Subcutaneous adipose tissue (tissue), 4 donors: ENCODE results near the gene MAP1B. TPM values are rescaled to one million over a fixed set of nuclear protein-coding genes. Genes with fewer than 3 reads are reported as not detected.

ENCODE experiments used
- CTCF ChIP-seq: fragments of 450-650 bp; IDR thresholded peaks from one replicate; pipeline ENCODE4 v1.5.1; 2016; ENCODE audit warnings: low read depth, mild to moderate bottlenecking, control low read depth, antibody characterized with exemption, moderate library complexity
- total RNA-seq, 4 donors: library from RNA; depleted of rRNA; stranded (reverse); fragments of >200 nt; gene quantifications; one replicate each; pipeline ENCODE4 v1.1.0, GENCODE V29; 2016

Gene MAP1B
- total RNA-seq, 4 donors from 2014 or later, result 174 to 1,477 (median 584) TPM

GRCh38 chr5:72110394-72111013 lies 3.2 kb downstream of the MAP1B start:
- no peak for TF ChIP-seq CTCF

DNA sequence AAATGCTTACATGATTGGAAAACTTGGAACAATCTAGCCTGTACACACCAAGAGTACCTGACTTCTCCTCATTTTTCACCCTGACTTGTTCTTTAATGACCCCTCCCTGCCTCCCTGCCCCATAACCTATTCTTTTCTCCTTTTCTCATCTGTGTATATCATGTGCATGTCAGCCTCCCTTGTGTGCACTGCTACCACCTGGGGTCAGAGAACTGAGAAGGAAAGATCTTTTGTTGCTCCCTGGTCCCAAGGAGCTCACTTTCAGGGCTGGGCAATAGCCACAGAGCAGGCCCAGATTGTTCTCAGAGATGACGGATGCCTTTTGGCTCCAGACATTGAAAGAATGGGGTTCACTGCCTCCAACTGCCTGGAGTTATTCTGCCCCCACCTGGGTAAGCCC lies 5.1 kb downstream of the MAP1B start:
- TF ChIP-seq CTCF, result no peak

DNA sequence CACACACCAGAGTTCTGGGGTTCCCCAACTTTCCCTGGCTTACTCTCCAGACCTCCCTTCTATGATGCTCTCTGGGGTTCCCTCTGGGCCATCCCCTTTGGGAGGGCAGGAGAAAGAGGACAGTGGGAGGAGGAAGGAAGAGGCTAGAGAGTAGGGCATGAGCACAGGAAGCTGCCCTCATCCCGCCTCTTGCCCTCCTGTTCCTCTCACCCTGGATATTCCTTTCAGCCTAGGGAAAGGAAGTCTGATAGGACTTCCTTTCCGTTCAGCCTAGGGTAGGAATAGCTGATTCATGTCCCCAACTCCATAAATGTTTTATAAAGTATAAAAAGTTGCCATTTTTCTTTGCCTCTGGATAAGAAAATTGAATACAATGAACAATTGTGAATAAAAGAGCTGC lies 7.4 kb downstream of the MAP1B start:
- TF ChIP-seq CTCF, result no peak

GRCh38 chr5:72115296-72115695 lies 8.0 kb downstream of the MAP1B start:
- TF ChIP-seq CTCF, result no peak

DNA sequence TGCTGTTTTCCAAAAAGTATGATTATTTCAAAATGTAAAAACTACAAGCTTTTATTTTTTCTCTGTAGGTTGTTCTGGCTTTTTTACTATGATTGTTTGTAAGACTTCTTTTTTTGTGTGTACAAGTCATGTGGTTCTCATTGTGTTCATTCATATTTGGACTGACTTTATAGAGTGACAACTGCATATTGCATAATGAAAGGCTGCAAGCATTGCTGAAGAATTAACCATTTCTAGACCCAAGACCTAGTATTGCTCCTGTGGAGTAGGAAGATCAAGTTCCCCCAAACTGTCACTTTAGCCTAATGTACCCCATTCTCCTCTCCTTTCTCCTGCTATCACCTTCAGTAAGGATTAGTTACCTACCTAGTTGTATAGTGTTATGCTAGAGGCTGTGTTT lies 10.0 kb downstream of the MAP1B start:
- no peak for TF ChIP-seq CTCF

- no peak for TF ChIP-seq CTCF
These were observed 13.9 kb downstream of the MAP1B start for GRCh38 chr5:72121052-72121779.

- TF ChIP-seq CTCF, result no peak
These were observed 14.6 kb downstream of the MAP1B start for GRCh38 chr5:72121780-72122445.
